Measurements from ENCODE around the gene MAGED1.
"Not testable (repeated sequence)": the region's sequence is repeated elsewhere in the genome, so short reads cannot be mapped to it uniquely, and the experiment has no call there.

Gene MAGED1

GRCh38 chrX:51899741-51900140 lies 6.3 kb downstream of the MAGED1 start:
- Histone ChIP-seq H3K9me3 (ENCODE audit: control insufficient read depth in 1 of 2, low read length in 2 of 2) (no peaks in the 10 kb centered on the region), H3K36me3 (ENCODE audit: control insufficient read depth in 1 of 2, insufficient read depth in 2 of 2, low read length in 2 of 2) (peaks cover 10 to 41% of the 10 kb centered on the region in 2 donors), H3K27ac (ENCODE audit: low read length) (no peak overlapping the region), H3K4me1 (ENCODE audit: control insufficient read depth in 1 of 2, insufficient read depth in 2 of 2, low read length in 2 of 2) (peaks cover 0 to 2% of the 10 kb centered on the region in 2 donors), H3K4me3 (ENCODE audit: low read depth in 1 of 2, low read length in 2 of 2) (no peak overlapping the region), H3K27me3 (ENCODE audit: low read depth, low read length) (no peaks in the 10 kb centered on the region)

- no peak overlapping the region for H3K4me3 ChIP-seq (ENCODE audit: low read depth in 1 of 2, low read length in 2 of 2)
- H3K4me1 ChIP-seq (ENCODE audit: control insufficient read depth in 1 of 2, insufficient read depth in 2 of 2, low read length in 2 of 2), result no peaks in the 10 kb centered on the region
- no peaks in the 10 kb centered on the region for H3K27me3 ChIP-seq (ENCODE audit: low read depth, low read length)
- no peak overlapping the region for H3K27ac ChIP-seq (ENCODE audit: low read length)
- no peaks in the 10 kb centered on the region for H3K9me3 ChIP-seq (ENCODE audit: control insufficient read depth in 1 of 2, low read length in 2 of 2)
- H3K36me3 ChIP-seq (ENCODE audit: control insufficient read depth in 1 of 2, insufficient read depth in 2 of 2, low read length in 2 of 2), result peaks cover 7 to 31% of the 10 kb centered on the region in 2 donors
These were observed 9.2 kb downstream of the MAGED1 start for GRCh38 chrX:51902510-51903050.

GRCh38 chrX:51905152-51905551 lies 11.7 kb downstream of the MAGED1 start:
- not testable (repeated sequence) for H3K4me3 ChIP-seq (ENCODE audit: low read depth in 1 of 2, low read length in 2 of 2); H3K27me3 ChIP-seq (ENCODE audit: low read depth, low read length); H3K9me3 ChIP-seq (ENCODE audit: control insufficient read depth in 1 of 2, low read length in 2 of 2); H3K4me1 ChIP-seq (ENCODE audit: control insufficient read depth in 1 of 2, insufficient read depth in 2 of 2, low read length in 2 of 2); H3K27ac ChIP-seq (ENCODE audit: low read length)
- H3K36me3 ChIP-seq (ENCODE audit: control insufficient read depth in 1 of 2, insufficient read depth in 2 of 2, low read length in 2 of 2), result peaks cover 4 to 15% of the 10 kb centered on the region in 2 donors

- H3K4me3 ChIP-seq (ENCODE audit: low read depth in 1 of 2, low read length in 2 of 2), result no peak overlapping the region
- no peaks in the 10 kb centered on the region for H3K27me3 ChIP-seq (ENCODE audit: low read depth, low read length)
- H3K36me3 ChIP-seq (ENCODE audit: control insufficient read depth in 1 of 2, insufficient read depth in 2 of 2, low read length in 2 of 2), result peaks cover 4 to 15% of the 10 kb centered on the region in 2 donors
- no peaks in the 10 kb centered on the region for H3K4me1 ChIP-seq (ENCODE audit: control insufficient read depth in 1 of 2, insufficient read depth in 2 of 2, low read length in 2 of 2)
- no peaks in the 10 kb centered on the region for H3K9me3 ChIP-seq (ENCODE audit: control insufficient read depth in 1 of 2, low read length in 2 of 2)
- H3K27ac ChIP-seq (ENCODE audit: low read length), result no peak overlapping the region
These were observed 12.3 kb downstream of the MAGED1 start for GRCh38 chrX:51905711-51906110.

- H3K27me3 ChIP-seq (ENCODE audit: low read depth, low read length), result no peaks in the 10 kb centered on the region
- no peaks in the 10 kb centered on the region for H3K4me1 ChIP-seq (ENCODE audit: control insufficient read depth in 1 of 2, insufficient read depth in 2 of 2, low read length in 2 of 2)
- no peaks in the 10 kb centered on the region for H3K36me3 ChIP-seq (ENCODE audit: control insufficient read depth in 1 of 2, insufficient read depth in 2 of 2, low read length in 2 of 2)
- H3K9me3 ChIP-seq (ENCODE audit: control insufficient read depth in 1 of 2, low read length in 2 of 2), result peaks cover 0 to 2% of the 10 kb centered on the region in 2 donors
- H3K27ac ChIP-seq (ENCODE audit: low read length), result no peak overlapping the region
- no peak overlapping the region for H3K4me3 ChIP-seq (ENCODE audit: low read depth in 1 of 2, low read length in 2 of 2)
These were observed 24.2 kb downstream of the MAGED1 start for GRCh38 chrX:51917604-51918003.

GRCh38 chrX:51922561-51922960 lies 29.1 kb downstream of the MAGED1 start:
- no peak overlapping the region for H3K27ac ChIP-seq (ENCODE audit: low read length)
- no peaks in the 10 kb centered on the region for H3K27me3 ChIP-seq (ENCODE audit: low read depth, low read length)
- H3K4me3 ChIP-seq (ENCODE audit: low read depth in 1 of 2, low read length in 2 of 2), result no peak overlapping the region
- no peaks in the 10 kb centered on the region for H3K36me3 ChIP-seq (ENCODE audit: control insufficient read depth in 1 of 2, insufficient read depth in 2 of 2, low read length in 2 of 2)
- H3K4me1 ChIP-seq (ENCODE audit: control insufficient read depth in 1 of 2, insufficient read depth in 2 of 2, low read length in 2 of 2), result no peaks in the 10 kb centered on the region
- H3K9me3 ChIP-seq (ENCODE audit: control insufficient read depth in 1 of 2, low read length in 2 of 2), result no peaks in the 10 kb centered on the region

- no peaks in the 10 kb centered on the region for H3K9me3 ChIP-seq (ENCODE audit: control insufficient read depth in 1 of 2, low read length in 2 of 2)
- H3K27ac ChIP-seq (ENCODE audit: low read length), result no peak overlapping the region
- H3K36me3 ChIP-seq (ENCODE audit: control insufficient read depth in 1 of 2, insufficient read depth in 2 of 2, low read length in 2 of 2), result no peaks in the 10 kb centered on the region
- no peaks in the 10 kb centered on the region for H3K4me1 ChIP-seq (ENCODE audit: control insufficient read depth in 1 of 2, insufficient read depth in 2 of 2, low read length in 2 of 2)
- no peaks in the 10 kb centered on the region for H3K27me3 ChIP-seq (ENCODE audit: low read depth, low read length)
- no peak overlapping the region for H3K4me3 ChIP-seq (ENCODE audit: low read depth in 1 of 2, low read length in 2 of 2)
These were observed 38.2 kb downstream of the MAGED1 start for GRCh38 chrX:51931566-51932150.

Measured in muscle layer of duodenum (tissue), 2 donors.